Suprapubic skin (tissue), 4 donors: Measurements from ENCODE around the gene SLC25A13.

Source experiments
- CTCF ChIP-seq, 2 donors: fragments of 200-600 bp in 1 of 2; fragments of 450-650 bp in 1 of 2; sonication (generic) in 1 of 2; IDR thresholded peaks; one replicate each; pipeline ENCODE4 v1.5.1; 2016 to 2019; ENCODE audit warnings: antibody characterized with exemption in 2 of 2, mild to moderate bottlenecking in 1 of 2, moderate library complexity in 1 of 2
- EP300 ChIP-seq: sonication (generic); formaldehyde crosslinking; IDR thresholded peaks from one replicate; pipeline ENCODE4 v1.6.1; 2017; ENCODE audit warnings: antibody characterized with exemption
- POLR2A ChIP-seq, 2 donors: fragments of 450-650 bp; IDR thresholded peaks; one replicate each; pipeline ENCODE4 v1.6.1; 2017; ENCODE audit warnings: antibody characterized with exemption in 2 of 2, mild to moderate bottlenecking in 2 of 2, moderate library complexity in 2 of 2
- POLR2AphosphoS5 ChIP-seq, 3 donors: sonication (generic); formaldehyde crosslinking; IDR thresholded peaks; one replicate each; pipeline ENCODE4 v1.6.1; 2017; ENCODE audit warnings: antibody characterized with exemption in 3 of 3

- no peak for TF ChIP-seq POLR2AphosphoS5 (IDR thresholded peaks at IDR 0.05)
- no peak for TF ChIP-seq CTCF (IDR thresholded peaks at IDR 0.05)
- no peak for TF ChIP-seq POLR2A (IDR thresholded peaks at IDR 0.05)
- no peak for TF ChIP-seq EP300
Observed at GRCh38 chr7:96121752-96122151, 200.1 kb downstream of the SLC25A13 start.
